GM21723 (cell line): ENCODE data around the gene FBXL16.

Experiments
- ATAC-seq: cut with Tn5 transposase; IDR thresholded peaks from one replicate; pipeline ENCODE4 v1.9.1; 2021; ENCODE audit warnings: mild to moderate bottlenecking, moderate library complexity; ENCODE audit not compliant: unreplicated experiment

Gene FBXL16

DNA sequence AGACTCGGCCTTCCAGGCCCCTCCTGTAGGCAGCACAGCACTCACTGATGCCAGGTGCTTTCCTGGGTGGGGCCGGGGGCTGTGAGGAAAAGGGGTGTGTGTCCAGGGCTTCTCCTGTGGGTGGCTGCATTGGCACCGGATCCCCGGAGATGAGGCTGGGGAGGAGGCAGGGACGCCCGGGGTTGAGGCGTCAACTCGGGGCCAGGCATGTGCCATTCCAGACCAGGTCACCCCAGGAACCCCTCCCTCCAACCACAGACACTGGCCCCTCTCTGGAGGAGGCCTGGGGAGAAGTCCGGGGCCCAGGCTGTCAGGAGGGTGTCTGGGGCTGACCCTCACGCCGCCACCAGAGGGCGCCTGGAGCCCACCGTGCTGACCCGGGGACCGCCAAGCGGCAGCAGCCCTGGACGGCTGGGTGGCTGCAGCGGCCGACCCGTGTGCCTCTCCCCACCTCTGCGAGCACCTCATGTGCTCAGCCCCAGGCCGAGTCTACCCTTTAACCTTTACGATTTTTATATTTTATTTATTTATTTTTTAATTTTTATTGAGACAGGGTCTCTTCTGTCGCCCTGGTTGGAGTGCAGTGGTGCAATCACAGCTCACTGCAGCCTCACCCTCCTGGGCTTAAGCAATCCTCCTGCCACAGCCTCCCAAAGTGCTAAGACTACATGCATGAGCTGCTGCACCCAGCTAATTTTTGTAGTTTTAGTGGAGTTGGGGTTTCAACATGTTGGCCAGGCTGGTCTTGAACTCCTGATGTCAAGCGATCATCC, 6.1 kb upstream of the FBXL16 start:
- no peak for ATAC-seq

DNA sequence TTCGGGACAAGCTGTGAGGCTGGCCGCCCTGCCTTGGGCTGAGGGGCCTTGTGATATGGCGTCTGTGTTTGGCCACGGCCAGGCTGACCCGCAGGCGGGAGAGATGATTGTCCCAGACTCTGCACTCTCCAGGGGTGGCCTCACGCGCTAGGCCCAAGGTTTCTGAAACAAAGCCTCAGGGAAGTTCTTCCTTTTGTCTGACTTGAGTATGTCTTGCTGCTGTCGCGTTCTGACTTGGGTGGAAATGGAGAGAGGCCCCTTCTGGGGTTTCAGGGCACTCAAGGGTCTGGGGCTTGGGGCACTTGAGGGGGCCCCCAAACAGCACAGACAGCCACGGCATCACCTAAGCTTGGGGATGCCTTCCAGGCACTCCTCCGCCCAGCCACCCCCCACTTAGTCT, 5.5 kb upstream of the FBXL16 start:
- ATAC-seq, result no peak

DNA sequence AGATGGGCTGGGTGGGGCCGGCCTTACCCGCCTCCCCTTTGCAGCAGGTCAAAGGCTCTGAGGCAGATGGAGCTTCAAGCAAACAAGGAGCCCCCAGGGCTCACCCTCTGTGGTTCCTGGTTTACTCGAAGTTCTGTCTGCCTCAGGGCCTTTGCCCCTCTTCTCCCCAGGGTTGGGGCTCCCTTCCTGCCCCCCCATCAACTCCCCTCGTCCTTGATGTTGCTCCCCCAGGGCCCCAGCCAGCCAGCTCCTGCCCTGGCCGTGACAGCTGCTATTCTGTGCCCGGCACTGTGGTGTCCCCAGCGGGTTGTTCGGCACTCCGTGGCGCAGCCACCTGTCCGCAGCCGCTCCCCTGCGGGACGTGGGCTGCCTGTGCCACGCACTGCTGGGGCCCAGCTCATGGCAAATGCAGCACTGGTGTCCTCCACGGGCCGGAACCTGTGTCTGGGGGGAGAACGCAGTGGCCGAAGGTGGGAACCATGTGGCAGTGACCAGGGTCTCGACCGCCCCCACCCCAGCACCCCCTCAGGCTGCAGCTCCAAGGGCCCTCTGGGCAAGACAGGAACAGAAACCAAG, 5.0 kb upstream of the FBXL16 start:
- ATAC-seq, result no peak

DNA sequence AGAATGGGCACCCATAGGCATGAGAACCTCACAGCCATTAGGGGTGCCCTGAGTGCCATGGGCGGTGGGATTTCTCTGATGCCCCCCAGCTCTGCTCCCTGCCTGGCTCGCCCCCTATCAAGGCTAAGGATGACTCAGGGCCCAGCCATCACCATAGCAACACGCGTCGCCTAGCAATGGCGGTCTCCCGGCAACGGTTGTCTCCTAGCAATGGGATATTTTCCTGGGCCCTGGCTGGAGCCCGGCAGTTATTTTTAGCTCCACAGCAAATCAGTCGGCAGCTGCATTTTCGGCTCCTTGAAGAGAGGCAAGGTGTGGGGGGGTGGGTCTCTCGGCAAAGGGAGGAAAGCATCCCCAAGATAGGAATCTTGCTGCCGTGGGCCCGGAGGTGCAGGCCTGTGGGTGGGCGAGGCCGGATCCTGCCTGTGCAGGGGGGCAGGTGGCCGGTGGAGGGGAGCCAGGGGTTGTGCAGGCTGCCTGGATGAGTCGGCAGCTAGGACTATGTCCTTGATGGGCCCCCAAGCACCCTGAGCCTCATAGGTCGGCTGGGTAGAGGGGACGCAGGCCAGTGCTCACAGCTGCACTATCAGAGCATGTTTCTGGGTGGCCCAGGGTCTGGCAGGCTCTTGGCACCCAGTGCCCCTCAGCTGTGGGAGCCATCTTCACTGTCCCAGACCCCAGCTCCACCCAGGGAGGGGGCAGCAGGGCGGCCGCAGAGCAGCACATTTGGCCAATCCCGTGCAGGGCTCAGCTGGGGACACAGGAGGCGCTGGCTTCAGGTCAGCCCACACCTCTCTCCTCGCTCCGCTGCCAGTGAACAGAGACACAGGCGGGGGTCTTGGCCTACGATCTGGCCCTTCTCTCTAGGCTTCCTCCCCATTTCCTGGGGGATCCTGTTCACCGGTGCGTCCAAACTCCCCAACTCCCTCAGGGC, 4.2 kb upstream of the FBXL16 start:
- ATAC-seq, result no peak

DNA sequence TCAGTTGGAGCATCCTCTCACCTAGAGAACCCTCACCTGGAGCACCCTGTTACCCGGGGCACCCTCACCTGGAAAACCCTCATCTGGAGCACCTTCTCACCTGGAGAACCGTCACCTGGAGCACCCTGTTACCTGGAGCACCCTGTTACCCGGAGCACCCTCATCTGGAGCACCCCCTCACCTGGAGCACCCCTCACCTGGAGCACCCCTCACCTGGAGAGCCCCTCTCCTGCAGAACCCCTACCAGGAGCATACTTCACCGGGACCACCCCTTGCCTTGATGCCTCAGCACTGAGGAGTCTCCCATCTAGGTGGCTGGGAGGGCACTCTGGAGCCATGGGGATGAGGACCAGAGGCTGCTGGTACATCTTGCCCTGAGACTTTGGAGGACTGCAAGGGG, 3.4 kb upstream of the FBXL16 start:
- ATAC-seq, result no peak

DNA sequence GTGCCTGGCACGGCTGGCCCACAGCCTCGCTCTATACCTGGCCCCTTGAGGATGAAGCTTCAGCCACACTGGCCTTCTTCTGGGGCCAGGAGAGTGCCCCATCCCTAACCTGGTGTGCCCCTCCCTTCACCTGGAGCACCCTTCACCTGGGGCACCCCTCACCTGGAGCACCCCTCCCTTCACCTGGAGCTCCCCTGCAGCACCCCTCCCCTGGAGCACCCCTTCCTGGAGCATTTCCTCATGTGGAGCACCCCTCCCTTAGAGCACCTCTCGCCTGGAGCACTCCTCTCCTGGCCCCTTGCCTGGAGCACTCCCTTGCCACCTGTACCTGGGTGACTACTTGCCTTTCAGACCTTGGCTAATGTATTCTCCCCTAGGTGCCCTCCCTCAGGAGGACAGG, 2.4 kb upstream of the FBXL16 start:
- no peak for ATAC-seq

DNA sequence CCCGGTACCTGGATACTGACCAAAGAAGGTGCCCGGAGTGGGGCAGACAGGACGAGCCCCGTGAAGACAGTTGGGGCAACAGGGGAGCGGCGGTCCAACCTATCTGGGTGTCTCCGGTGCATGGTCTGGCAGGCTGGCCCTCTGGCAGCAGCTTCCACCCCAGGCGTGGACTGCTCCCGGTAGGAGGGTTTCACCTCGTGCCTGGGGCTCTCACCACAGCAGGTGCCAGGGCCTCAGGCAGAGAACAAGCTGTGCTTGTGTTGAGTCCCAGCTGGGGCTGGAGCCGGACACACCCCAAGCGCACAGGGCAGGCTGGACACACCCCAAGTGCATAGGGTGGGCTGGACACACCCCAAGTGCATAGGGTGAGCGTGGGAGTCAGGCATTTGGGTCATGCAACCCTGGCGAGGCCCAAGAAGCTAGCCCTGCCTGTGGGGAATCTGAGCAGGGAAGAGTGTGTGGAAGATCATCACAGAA, 1.5 kb upstream of the FBXL16 start:
- ATAC-seq, result no peak

DNA sequence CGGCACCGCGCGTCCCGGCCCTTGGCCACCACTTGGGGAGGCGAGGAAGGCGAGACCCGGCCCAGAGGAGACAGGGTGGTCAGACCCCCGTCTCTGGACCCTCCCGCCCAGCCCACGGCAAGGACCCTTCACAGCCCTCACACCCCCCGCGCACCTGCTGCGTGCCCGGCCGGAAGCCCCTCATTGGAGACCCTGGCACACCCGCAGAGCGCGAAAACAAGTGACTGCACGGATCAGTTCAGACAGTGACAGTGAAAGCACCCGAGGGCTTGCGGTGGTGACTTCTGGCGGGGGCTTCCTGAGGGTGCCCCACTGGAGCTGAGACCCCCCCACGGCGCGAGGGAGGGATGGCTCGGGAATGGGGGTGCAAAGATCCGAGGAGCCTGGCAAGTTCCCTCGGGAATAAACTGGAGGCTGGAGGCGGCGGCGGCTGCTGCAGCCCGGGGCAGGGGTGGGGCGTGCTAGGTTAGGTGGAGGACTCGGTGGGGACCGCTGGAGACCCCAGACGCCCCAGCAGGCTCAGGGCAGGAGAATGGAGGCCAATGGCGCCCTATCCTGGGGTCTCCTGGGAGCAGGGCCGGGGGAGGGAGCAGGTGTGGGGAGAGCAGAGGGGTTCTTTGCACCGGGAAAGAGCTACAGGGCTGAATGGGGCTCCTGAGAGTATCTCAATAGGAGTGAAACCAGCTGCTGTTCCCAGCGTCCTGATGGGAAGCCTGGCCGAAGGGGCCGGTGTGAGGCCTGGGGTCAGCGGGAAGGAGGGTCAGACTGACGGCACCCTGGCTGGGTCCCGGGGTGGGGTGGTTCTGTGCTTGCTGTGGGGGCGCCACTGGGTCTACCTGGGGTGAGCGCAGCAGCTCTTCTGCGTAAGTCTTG, 824 bp upstream of the FBXL16 start:
- ATAC-seq, result no peak

DNA sequence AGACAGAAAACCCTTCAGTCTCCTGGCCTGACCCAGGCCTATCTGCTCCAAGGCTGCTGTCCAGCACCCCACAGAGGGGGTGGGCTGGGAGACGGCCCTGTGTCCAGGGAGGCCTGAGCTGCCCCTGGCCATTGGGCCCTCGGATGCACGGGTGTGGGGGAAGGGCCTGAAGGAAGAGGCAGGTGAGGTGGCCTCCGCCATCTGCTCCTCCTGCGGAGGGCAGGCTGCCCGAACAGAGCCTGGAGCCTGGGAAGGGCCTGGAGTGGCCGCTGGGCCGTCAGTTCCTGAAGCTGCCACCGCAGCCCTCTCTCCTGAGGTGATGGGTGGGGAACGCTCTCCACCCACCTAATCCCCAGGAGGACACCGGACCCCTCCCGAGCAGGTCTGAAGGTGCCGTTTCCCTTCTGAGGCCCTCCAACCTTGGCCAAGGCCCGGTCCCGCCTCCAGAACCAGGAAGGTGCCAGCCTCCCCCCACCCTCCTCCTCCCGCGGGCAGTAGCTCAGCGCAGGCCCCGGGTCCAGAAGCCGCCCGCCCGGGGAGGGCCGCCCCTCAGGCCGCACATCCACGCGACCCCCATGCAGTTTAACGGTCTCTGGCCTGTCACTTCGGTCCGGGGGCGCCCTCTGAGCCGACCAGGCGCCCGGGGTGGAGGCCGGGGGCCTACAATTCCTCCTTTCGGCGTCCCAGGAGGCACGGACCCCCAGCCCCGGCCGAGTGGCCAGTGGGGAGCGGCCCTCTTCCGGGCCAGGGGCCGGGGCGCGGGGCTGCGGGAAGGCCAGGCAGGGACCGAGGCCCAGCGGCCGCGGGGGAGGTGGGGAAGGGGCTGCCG, 835 bp downstream of the FBXL16 start:
- ATAC-seq, result no peak

DNA sequence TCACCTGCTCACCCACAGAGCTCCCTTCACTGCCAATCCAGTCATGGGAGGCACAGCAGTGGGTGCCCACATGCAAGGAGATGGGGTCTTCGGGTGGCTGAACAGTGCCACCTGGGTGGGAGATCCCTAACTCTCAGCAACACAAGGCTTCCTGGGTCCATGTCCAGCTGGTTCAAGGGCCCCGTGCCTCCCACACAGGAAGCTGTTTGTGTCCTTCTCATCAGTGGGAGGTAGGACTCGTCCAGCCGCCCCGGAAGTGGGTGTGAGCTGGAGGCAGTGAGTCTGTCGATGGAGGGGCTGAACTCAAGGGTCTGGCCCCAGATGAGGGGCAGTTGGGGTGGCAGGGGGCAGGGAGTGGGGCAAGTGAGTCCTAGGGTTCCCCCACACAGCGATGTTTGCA, 1.6 kb downstream of the FBXL16 start:
- no peak for ATAC-seq

DNA sequence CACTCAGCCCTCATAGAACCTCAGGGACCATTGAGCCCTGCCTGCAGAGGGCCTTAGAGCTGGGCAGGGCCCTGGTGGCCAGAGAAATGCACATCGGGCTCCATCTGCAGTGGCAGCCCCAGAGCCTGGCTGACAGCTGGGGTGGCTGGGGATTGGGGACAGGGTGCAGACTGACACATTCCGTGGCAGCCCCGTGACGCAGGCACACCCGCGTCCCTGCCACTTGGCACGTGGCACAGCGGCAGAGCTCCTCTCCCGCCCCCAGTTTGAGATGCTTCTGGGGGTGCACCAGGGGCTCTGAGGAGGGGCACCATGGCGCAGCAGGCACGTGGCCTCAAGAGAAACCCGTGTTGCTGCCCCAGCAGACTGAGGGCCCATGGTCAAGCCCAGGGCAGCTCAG, 2.2 kb downstream of the FBXL16 start:
- ATAC-seq, result no peak

DNA sequence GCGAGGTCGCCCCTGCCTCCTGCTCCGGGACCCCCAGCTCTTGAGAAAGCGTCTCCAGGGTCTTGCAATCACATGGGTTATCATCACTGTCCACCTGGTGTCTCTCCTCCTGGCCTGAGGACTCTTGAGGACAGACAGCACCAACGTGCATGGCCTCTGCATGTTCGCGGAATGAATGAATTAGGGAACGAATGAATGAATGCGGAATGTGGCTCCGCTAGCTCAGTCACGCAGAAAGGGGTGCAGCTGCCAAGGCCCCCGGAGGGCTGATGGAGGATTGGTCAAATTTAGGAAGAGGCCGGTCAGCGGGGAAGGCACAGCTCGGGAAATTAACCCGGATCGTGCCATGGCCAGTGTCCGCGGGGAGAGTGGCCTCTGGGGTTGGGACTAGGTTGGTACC, 3.3 kb downstream of the FBXL16 start:
- ATAC-seq, result no peak

DNA sequence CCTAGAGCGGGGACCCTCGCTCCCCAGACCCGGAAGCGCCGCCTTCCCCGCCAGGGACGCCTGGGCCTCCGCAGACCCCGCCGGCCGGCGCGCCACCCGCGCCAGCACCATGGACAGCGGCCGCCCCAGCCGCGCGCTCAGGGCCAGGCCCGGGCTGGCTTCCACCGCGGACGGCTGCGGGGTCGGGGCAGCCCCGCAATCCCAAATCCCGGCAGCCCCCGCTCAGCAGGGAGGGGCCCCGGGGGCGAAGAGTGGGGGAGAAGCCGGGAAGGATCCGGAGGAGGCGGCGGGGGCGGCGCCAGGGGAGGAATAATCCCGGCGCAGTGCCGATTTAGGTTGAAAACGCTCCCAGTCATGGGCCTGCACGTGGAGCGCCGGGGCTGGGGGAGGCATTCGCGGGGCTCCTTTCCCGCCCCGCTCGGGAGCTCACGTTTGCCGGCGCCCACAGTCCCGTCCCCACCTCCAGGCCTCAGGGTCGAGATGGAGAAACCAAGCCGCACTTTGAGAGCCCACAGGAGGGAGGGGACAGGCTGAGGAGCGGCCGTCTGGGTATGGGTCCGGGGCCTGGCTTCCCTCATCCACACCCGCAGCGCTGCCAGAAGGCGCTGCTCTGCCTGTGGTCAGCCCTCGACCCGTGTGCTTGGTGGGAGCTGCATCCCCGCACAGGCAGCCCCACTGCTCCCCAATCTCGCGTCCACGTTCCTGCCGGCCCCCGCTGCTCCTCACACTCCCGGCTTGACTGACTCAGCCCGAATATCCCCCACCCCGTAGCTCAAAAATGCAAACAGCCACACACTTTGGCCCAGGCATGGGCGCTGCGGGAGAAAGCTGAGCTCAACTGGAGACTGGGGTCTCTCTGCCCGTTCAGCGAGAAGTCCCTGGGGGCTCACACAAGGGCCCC, 4.7 kb downstream of the FBXL16 start:
- ATAC-seq, result no peak

DNA sequence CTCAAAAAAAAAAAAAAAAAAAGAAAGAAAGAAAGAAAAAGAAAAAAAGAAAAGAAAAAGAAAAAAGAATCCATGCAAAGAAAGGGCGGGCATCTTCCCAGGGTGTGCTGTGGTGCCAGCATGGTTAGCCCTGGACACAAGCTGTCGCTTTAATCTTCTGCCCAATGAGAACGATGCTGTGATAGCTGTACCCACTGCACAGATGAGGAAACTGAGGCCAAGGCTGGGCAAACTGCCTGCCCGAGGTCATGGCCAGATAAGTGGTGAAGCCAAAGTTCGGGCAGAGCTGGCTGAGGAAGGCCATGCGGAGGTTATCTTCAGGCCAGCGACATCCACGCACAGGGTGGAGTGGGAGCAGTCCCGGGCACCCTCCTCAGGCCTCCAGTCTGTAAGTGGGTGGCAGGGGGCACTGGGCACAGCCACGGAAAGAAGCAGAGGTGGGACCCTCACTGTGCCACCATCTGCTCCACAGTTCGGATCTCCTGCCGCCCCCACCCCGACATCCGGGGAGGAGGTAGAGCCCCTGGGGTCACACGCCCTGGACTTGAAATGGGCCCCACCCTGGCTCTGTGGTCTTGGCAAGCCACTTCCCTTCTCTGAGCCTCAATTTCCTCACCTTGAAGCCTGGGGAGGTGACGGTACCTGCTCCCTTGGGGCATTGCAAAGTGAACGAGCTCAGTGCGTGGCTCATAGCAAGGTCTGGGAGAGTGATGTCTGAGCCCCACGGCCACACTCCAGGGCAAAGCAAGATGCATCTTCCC, 6.5 kb downstream of the FBXL16 start:
- no peak for ATAC-seq

DNA sequence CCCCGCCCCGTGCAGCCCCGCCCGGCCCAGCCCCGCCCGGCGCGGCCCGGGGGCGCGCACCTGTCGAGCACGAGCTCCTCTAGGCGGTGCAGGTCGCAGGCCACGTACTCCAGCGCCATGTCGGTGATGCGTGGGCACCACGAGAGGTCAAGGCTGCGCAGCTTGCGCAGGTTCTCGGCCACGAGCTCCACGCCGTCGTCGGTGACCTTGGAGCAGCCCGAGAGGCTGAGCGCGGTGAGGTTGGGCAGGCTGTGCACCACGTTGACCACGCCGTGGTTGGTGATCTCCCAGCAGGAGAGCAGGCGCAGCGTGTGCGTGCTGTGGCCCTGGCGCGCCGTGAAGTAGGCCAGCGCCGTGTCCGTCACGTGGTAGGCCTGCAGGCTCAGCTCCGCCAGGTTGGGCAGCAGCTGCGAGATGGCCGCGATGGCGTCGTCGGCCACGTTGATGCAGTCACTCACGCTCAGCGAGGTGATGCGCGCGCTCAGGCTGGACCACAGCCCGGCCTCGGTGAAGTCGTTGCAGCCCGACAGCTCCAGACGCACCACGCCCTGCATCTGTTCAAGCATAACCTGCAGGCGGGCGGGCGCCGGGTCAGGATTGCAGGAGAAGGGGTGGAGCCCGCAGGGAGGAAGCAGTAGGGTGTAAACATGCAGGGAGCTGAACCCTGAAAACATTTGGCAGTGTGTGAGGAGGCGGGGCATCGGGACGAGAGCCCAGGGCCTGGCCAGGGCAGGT, 10.1 kb downstream of the FBXL16 start:
- ATAC-seq, result no peak

DNA sequence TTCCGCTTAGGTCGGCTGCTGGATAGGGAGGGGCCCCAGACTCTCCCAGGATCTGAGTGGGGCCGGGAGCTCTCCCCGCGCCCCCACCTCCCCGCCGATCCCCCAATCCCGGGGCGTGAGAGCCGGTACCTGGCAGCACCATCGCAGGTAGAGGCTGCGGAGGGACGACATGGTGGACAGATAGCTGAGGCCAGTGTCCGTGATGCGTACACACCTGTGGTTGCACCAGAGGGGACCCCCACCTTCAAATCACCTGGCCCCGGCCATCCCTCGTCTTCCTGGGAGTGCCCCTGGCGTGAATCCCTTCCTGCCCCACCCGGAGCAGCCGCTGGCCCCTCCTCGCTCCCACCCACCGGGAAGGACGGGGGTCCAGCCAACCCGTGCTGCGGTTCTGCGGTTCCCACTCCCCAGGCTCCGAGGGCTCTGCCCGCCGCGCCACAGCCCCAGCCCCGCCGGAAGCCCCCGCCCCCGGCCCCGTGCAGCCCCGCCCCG, 10.7 kb downstream of the FBXL16 start:
- ATAC-seq, result no peak

DNA sequence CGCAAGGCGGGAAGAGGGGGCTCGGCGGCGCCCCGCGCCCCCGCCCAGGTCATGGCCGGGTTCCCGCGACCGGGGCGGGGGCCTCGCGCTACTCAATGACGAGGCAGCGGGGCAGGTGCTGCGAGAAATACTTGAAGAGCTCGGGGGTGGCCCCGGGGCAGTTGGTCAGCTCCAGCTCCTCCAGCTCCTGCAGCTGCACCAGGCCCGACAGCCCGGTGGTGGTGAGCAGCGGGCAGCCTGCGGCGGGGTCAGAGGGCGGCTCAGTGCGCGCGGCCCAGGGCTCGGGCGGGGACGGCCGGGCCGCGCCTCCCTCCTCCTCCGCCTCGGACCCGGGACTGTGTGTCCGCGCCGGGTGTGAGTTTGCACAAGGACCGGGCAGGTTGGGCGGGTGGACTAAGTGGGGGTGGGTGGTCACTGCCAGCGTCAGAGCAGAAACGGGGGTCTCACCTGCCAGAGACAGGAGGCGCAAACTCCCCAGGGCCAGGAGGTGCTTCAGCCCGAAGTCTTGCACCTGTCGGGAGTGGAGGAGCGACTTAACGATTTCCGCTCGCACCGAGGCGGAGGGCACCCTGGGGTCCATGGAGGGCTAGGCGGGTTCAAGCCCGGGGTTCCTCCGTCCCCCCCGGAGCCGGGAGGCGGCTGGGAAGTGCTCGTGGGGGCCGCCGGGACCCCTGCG, 11.3 kb downstream of the FBXL16 start:
- ATAC-seq, result no peak
